Adrenal gland (tissue), 5 donors: ENCODE results near the gene MINDY2.
"Not testable (repeated sequence)": the region's sequence is repeated elsewhere in the genome, so short reads cannot be mapped to it uniquely, and the experiment has no call there.

Source experiments
- CTCF ChIP-seq, 6 experiments: fragments of 450-650 bp in 4 of 6; fragments of 200-600 bp in 2 of 6; sonication (generic) in 1 of 6; IDR thresholded peaks; 1 replicate in 5 of 6; 2 replicates in 1 of 6; pipeline versions ENCODE4 v1.5.1 to v1.8.0; 2016 to 2021; ENCODE audit warnings: antibody characterized with exemption in 6 of 6, mild to moderate bottlenecking in 2 of 6, moderate library complexity in 1 of 6
- POLR2A ChIP-seq, 2 donors: fragments of 450-650 bp; IDR thresholded peaks; one replicate each; pipeline ENCODE4 v1.6.1; 2017; ENCODE audit warnings: antibody characterized with exemption in 2 of 2, mild to moderate bottlenecking in 2 of 2, moderate library complexity in 1 of 2
- donor health status: DM: no; HTN: no; CAD: no.

- not testable (repeated sequence) for TF ChIP-seq CTCF, POLR2A (IDR thresholded peaks at IDR 0.05)
Measured at GRCh38 chr15:58823267-58823666, 52.2 kb downstream of the MINDY2 start.
